ENCODE data around the gene MCEMP1. TPM values are rescaled to one million over a fixed set of nuclear protein-coding genes. Genes with fewer than 3 reads are reported as not detected.

The MCEMP1 gene
- total and polyA plus RNA-seq, 2 of the 4 experiments (the other 2 are of a cell fraction), result 0.15 TPM; not detected in 1

- Histone ChIP-seq H3K14ac (replicated peaks; ENCODE audit: low read depth, low read length) (no peak overlapping the region), H4K5ac (ENCODE audit: low read depth, low read length) (no peak overlapping the region), H3K23ac (ENCODE audit: low read depth, low read length) (no peak overlapping the region), H4K8ac (ENCODE audit: low read depth in 2 of 2, low read length in 2 of 2) (no peak overlapping the region), H3K18ac (ENCODE audit: low read depth, low read length) (no peak overlapping the region), H3K9ac (ENCODE audit: low read depth, low read length) (no peak overlapping the region), H2BK5ac (ENCODE audit: low read depth, low read length, poor library complexity, severe bottlenecking) (no peak overlapping the region), H3K4ac (ENCODE audit: low read depth, low read length) (no peak overlapping the region), H3K27me3 (ENCODE audit: control insufficient read depth, insufficient read depth, low read length) (peaks cover 34% of the 10 kb centered on the region), H3K4me2 (ENCODE audit: low read depth, low read length) (no peak overlapping the region), H2BK120ac (ENCODE audit: low read depth, low read length) (no peak overlapping the region), H3K4me1 (ENCODE audit: control insufficient read depth, insufficient read depth, low read length) (no peaks in the 10 kb centered on the region), H4K91ac (ENCODE audit: insufficient read depth, low read depth, low read length) (no peak overlapping the region), H3K27ac (ENCODE audit: insufficient read depth, low read length) (no peak overlapping the region), H3K56ac (ENCODE audit: extremely low read depth, insufficient read depth, low read length) (no peak overlapping the region), H2BK15ac (ENCODE audit: low read depth, low read length) (no peak overlapping the region), H3K9me3 (ENCODE audit: control insufficient read depth, insufficient read depth, low read length) (peaks cover 4% of the 10 kb centered on the region; the same call in 1 of the 2 replicates), H4K20me1 (ENCODE audit: insufficient read depth, low read length) (no peaks in the 10 kb centered on the region), H2AK5ac (ENCODE audit: low read depth, low read length) (no peak overlapping the region), H3K4me3 (ENCODE audit: insufficient read depth, low read depth, low read length) (no peak overlapping the region), H3K36me3 (ENCODE audit: control insufficient read depth, insufficient read depth, low read length) (no peaks in the 10 kb centered on the region), H3K79me1 (ENCODE audit: low read depth in 1 of 2, low read length in 2 of 2) (no peaks in the 10 kb centered on the region), H2AFZ (replicated peaks; ENCODE audit: low read length, poor library complexity) (no peak overlapping the region), H2BK20ac (ENCODE audit: low read depth, low read length) (no peak overlapping the region), H2AK9ac (replicated peaks; ENCODE audit: low read depth, low read length, poor library complexity) (no peak overlapping the region), H3K9me1 (ENCODE audit: insufficient read depth, low read length) (no peaks in the 10 kb centered on the region)
- ChIA-PET POLR2A (ENCODE audit: unreplicated experiment) (no interaction called here), CTCF (no interaction called here)
- intact Hi-C loops (cut with micrococcal nuclease) (no loop called here), dilution Hi-C loops (cut with HindIII; ENCODE audit: low sequenced_read_pairs, unreplicated experiment) (no loop called here), in situ Hi-C loops (cut with MboI; ENCODE audit: low sequenced_read_pairs) (no loop called here)
- DNase-seq (no peak), ATAC-seq (ENCODE audit: low read depth) (no peak)
- BruUV-seq (replicated peaks), result no TSS peak
- WGBS, 2 experiments (ENCODE audit: extremely low coverage in 2 of 2, insufficient read length in 1 of 2), result no CpG with 5 or more reads among the region's 9 CpGs
- TF ChIP-seq MAFK (IDR thresholded peaks at IDR 0.05; ENCODE audit: low read depth, low read length) (no peak), MXI1 (IDR thresholded peaks at IDR 0.05; ENCODE audit: borderline replicate concordance, low read depth, low read length) (no peak), FOS (IDR thresholded peaks at IDR 0.05; ENCODE audit: low read depth, low read length) (no peak), CEBPB (IDR thresholded peaks at IDR 0.05; ENCODE audit: low read depth, low read length) (no peak), SMC3 (IDR thresholded peaks at IDR 0.05; ENCODE audit: low read depth, low read length) (no peak), CHD1 (IDR thresholded peaks at IDR 0.05; ENCODE audit: low read depth, low read length) (no peak), CTCF (conservative IDR thresholded peaks at IDR 0.05; ENCODE audit: low read depth, low read length) (no peak), BHLHE40 (IDR thresholded peaks at IDR 0.05; ENCODE audit: low read depth, low read length) (no peak), NFE2L2 (IDR thresholded peaks at IDR 0.05; ENCODE audit: low read depth, low read length) (no peak), MAZ (IDR thresholded peaks at IDR 0.05; ENCODE audit: borderline replicate concordance, low read depth, low read length) (no peak)
Observed at GRCh38 chr19:7672522-7672921, 4.4 kb upstream of the MCEMP1 start.

All from IMR-90 (cell line).